GM12801 (cell line): ENCODE results near the gene PEAK3.

Source experiments
- CTCF ChIP-seq: IDR thresholded peaks from one replicate; pipeline ENCODE4 v1.5.1; 2011; ENCODE audit warnings: control low read depth; ENCODE audit not compliant: insufficient read length; ENCODE audit errors: extremely low read depth

Gene PEAK3

DNA sequence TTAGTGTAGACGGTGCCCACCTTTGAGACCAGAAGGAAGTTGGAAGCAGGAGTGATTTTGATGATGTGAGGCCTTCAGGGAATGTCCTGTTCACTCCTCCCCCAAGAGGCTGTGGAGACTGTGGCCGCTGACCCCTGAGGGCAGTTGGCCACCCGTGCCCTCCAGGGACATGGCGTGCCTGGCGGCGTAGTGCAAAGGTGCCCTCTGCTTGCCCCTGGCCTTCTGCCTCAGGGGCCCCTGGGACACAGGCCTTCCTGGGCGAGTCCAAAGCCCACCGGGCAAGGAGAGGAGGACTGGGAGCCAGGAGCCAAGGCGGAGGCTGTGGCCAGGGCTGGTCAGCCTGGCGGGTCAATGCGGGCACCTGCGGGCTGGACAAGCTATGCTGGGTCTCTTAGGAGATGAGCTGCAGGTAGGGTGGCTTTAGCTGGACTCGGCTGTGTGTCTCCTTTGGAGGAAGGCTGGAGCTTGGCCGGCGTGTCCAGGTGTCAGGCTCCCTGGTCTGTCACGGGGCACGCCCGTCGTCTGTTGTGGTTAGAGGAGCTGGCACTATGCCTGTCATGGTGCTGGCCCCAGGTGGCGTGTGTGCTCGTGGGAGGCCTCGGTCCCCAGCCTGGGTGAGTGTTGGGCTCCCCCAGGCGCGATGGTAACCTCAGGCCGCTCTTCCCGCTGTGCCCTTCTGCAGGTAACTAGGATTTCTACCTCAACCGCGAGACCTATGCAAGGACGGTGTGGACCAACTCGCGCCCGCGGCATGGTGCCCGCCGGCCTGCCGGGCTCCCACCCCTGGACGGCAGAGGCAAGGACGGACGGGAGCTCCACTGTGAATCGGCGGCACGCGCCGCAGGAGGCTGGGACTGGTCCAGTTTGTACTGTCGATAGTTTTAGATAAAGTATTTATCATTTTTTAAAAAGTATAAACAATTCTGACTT lies 52.6 kb downstream of the PEAK3 start:
- TF ChIP-seq CTCF, result no peak

- no peak for TF ChIP-seq CTCF
These were observed 53.6 kb downstream of the PEAK3 start for GRCh38 chr19:2228157-2229030.

DNA sequence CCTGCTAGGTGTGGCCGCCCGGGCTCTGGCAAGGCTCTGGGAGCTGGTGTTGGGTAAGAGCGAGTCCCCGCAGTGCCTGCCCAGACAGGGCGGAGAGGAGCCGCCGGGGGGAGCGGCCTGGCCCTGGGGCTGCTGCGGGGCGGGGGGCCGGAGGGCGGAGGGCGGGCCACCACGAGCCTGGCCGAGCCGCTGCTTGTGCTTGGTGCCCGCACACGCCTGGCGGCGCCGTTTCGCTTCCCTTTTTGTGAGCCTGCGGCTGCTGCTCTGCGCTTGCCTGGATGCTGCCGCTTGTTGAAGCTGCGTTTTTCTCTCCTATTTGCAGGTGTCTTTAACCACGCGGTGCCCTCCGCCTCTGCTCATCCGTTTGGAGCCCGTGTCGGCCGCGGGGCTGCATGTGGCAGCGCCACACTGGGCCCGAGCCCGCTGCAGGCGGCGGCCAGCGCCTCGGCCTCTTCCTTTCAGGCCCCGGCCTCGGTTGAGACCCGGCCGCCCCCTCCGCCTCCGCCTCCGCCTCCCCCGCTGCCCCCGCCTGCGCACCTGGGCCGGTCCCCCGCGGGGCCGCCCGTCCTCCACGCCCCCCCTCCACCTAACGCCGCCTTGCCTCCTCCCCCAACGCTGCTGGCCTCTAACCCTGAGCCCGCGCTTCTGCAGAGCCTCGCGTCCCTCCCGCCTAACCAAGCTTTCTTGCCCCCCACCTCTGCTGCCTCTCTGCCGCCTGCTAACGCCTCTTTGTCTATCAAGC lies 54.4 kb downstream of the PEAK3 start:
- TF ChIP-seq CTCF, result no peak

GRCh38 chr19:2226840-2227360 lies 55.1 kb downstream of the PEAK3 start:
- TF ChIP-seq CTCF, result no peak

DNA sequence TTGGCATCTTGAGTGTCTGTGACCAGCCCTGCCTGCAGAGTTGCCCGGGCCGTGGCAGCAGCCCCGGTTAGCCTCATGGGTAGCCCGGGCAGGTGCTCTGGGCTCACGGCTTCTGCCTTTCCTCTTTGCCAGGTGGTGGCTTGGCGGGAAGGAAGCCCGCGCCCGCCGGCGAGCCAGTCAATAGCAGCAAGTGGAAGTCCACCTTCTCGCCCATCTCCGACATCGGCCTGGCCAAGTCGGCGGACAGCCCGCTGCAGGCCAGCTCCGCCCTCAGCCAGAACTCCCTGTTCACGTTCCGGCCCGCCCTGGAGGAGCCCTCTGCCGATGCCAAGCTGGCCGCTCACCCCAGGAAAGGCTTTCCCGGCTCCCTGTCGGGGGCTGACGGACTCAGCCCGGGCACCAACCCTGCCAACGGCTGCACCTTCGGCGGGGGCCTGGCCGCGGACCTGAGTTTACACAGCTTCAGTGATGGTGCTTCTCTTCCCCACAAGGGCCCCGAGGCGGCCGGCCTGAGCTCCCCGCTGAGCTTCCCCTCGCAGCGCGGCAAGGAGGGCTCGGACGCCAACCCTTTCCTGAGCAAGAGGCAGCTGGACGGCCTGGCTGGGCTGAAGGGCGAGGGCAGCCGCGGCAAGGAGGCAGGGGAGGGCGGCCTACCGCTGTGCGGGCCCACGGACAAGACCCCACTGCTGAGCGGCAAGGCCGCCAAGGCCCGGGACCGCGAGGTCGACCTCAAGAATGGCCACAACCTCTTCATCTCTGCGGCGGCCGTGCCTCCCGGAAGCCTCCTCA lies 55.7 kb downstream of the PEAK3 start:
- no peak for TF ChIP-seq CTCF

DNA sequence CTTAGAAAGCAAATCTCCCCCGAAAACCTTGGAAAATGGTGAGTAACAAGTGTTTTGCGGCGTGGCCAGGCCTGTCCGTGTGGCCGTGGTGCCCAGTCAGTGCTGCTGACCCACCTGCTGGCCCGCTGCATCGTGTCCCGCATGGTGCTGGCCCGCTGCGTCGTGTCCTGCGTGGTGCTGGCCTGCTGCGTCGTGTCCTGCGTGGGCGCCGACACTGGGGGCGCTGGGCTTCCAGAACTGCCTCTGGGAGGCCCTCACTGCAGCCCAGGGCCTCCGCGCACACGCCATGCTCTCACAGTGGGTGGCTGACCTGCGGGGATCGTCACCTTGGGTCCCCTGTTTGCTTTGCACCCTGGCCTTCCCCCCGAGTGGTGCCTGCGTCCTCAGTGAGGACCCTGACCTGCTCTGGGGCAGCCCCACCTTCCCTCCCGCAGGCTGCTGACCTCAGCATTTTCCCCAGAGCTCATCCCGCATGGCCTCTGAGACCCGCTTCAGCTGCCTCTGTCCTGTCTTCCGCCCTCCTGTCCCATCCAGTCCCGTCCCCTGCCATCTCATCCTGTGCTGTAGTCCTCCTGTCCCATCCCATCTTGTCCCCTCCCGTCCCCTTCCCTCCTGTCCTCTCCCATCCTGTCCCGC lies 56.4 kb downstream of the PEAK3 start:
- no peak for TF ChIP-seq CTCF
